HG03565 (cell line): ENCODE measurements around the gene INPP5A.
"Not testable (repeated sequence)": the region's sequence is repeated elsewhere in the genome, so short reads cannot be mapped to it uniquely, and the experiment has no call there.

Source experiments
- ATAC-seq: cut with Tn5 transposase; IDR thresholded peaks from one replicate; pipeline ENCODE4 v1.9.1; 2021; ENCODE audit warnings: mild to moderate bottlenecking, moderate library complexity; ENCODE audit not compliant: unreplicated experiment

The INPP5A gene

GRCh38 chr10:132728321-132728720 is 190.7 kb downstream of the INPP5A start:
- no peak for ATAC-seq

- no peak for ATAC-seq
Measured at GRCh38 chr10:132728741-132729140, 191.2 kb downstream of the INPP5A start.

GRCh38 chr10:132729810-132730572 is 192.4 kb downstream of the INPP5A start:
- ATAC-seq, result no peak

- ATAC-seq, result no peak
Measured at GRCh38 chr10:132730573-132730953, 193.0 kb downstream of the INPP5A start.

GRCh38 chr10:132732518-132732917 is 194.9 kb downstream of the INPP5A start:
- no peak for ATAC-seq

GRCh38 chr10:132733926-132734325 is 196.3 kb downstream of the INPP5A start:
- ATAC-seq, result no peak

- no peak for ATAC-seq
Measured at GRCh38 chr10:132735341-132735775, 197.8 kb downstream of the INPP5A start.

GRCh38 chr10:132735923-132736391 is 198.4 kb downstream of the INPP5A start:
- no peak for ATAC-seq

- no peak for ATAC-seq
Measured at GRCh38 chr10:132737390-132738048, 199.9 kb downstream of the INPP5A start.

GRCh38 chr10:132738454-132739224 is 201.1 kb downstream of the INPP5A start:
- no peak for ATAC-seq

GRCh38 chr10:132739225-132739613 is 201.6 kb downstream of the INPP5A start:
- ATAC-seq, result no peak

- no peak for ATAC-seq
Measured at GRCh38 chr10:132740588-132740987, 203.0 kb downstream of the INPP5A start.

- ATAC-seq, result no peak
Measured at GRCh38 chr10:132742167-132742836, 204.7 kb downstream of the INPP5A start.

GRCh38 chr10:132742837-132743194 is 205.2 kb downstream of the INPP5A start:
- ATAC-seq, result no peak

GRCh38 chr10:132743196-132743924 is 205.8 kb downstream of the INPP5A start:
- ATAC-seq, result not testable (repeated sequence)

GRCh38 chr10:132743925-132744490 is 206.4 kb downstream of the INPP5A start:
- ATAC-seq, result no peak

- no peak for ATAC-seq
Measured at GRCh38 chr10:132744839-132745238, 207.3 kb downstream of the INPP5A start.

GRCh38 chr10:132745511-132745910 is 207.9 kb downstream of the INPP5A start:
- ATAC-seq, result no peak

- no peak for ATAC-seq
Measured at GRCh38 chr10:132745971-132746370, 208.4 kb downstream of the INPP5A start.

GRCh38 chr10:132746386-132746785 is 208.8 kb downstream of the INPP5A start:
- ATAC-seq, result no peak
